Measurements from ENCODE around the gene CELSR2. TPM values are rescaled to one million over a fixed set of nuclear protein-coding genes. Genes with fewer than 3 reads are reported as not detected.

Gene CELSR2
- total RNA-seq, 1 experiment from 2014 or later = 1.2 TPM

DNA sequence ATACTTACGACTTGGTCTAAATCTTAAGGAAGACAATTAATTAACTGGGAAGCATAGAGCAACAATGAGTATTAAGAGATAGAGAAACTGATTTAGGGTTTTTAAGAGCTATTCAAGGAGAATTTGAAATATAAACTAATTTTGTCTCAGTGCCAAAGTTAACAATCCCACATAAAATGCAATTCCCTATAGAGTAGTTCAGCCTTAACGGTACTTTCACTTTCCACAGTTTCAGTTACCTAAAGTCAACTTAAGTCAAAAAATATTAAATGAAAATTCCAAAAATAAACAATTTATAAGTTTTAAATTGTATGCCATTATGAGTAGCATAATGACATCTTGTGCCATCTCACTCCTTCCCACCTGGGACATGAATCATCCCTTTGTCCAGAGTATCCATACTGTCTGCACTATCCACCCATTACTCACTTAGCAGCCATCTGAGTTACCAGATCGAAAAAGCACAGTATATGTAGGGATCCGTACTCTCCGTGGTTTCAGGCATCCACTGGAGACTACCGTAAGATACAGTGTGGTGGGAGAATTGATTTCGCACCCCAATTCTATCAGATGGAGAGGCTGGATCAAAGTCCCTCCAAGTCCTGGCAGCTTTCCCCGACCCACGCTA lies 40.4 kb upstream of the CELSR2 start:
- no peak for DNase-seq
- H3K27me3 ChIP-seq (ENCODE audit: low read length) = no peaks in the 10 kb centered on the region
- no peaks in the 10 kb centered on the region for H3K36me3 ChIP-seq (ENCODE audit: insufficient read depth, low read length)
- H3K4me3 ChIP-seq (ENCODE audit: low read length) = no peak overlapping the region
- H4K20me1 ChIP-seq (ENCODE audit: insufficient read depth, low read depth, low read length) = no peaks in the 10 kb centered on the region
- H3K9me2 ChIP-seq (replicated peaks; ENCODE audit: insufficient read depth, low read length) = no peaks in the 10 kb centered on the region
- H3K9me3 ChIP-seq (ENCODE audit: low read length) = no peaks in the 10 kb centered on the region
- peaks cover 27% of the 10 kb centered on the region for H3K4me1 ChIP-seq (ENCODE audit: low read length)
- H3K79me2 ChIP-seq (ENCODE audit: low read length) = peaks cover 2% of the 10 kb centered on the region
- no peak overlapping the region for H3K9ac ChIP-seq (ENCODE audit: low read length)
- H3K27ac ChIP-seq (ENCODE audit: low read length) = no peak overlapping the region
- H2AFZ ChIP-seq (ENCODE audit: low read length) = no peak overlapping the region
- H3K4me2 ChIP-seq (ENCODE audit: low read depth, low read length, poor library complexity, severe bottlenecking) = no peak overlapping the region

DNA sequence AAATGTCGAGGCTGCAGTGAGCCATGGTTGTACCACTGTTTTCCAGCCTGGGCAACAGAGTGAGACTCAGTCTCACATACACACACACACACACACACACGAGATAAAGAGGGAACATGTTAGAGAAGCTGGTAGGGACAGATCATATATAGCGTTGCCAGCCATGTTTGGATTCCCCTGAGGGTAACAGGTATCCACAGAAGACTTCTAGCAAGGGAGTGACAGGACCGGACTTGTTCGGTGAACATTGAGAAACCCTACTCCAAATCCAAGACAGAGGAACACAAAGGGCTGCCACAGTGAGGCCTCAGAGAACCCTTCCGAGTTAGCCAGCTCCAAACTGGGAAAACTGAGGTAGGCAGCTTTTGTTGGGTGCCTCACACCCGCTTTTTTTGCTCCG lies 39.3 kb upstream of the CELSR2 start:
- H3K4me3 ChIP-seq (ENCODE audit: low read length) = peak overlapping the region; percentile 46; the same call in 1 of the 2 replicates
- peak overlapping the region; percentile 31; the same call in 1 of the 2 replicates for H3K9ac ChIP-seq (ENCODE audit: low read length)
- H4K20me1 ChIP-seq (ENCODE audit: insufficient read depth, low read depth, low read length) = peaks cover 7% of the 10 kb centered on the region; the same call in 1 of the 2 replicates
- H3K36me3 ChIP-seq (ENCODE audit: insufficient read depth, low read length) = no peaks in the 10 kb centered on the region
- H3K4me1 ChIP-seq (ENCODE audit: low read length) = peaks cover 30% of the 10 kb centered on the region
- H3K9me2 ChIP-seq (replicated peaks; ENCODE audit: insufficient read depth, low read length) = no peaks in the 10 kb centered on the region
- no peak for DNase-seq
- H3K9me3 ChIP-seq (ENCODE audit: low read length) = no peaks in the 10 kb centered on the region
- H3K4me2 ChIP-seq (ENCODE audit: low read depth, low read length, poor library complexity, severe bottlenecking) = peak overlapping the region; percentile 59
- H3K27me3 ChIP-seq (ENCODE audit: low read length) = no peaks in the 10 kb centered on the region
- H3K79me2 ChIP-seq (ENCODE audit: low read length) = peaks cover 13% of the 10 kb centered on the region
- peak overlapping the region; percentile 76 for H2AFZ ChIP-seq (ENCODE audit: low read length)
- no peak overlapping the region for H3K27ac ChIP-seq (ENCODE audit: low read length)

DNA sequence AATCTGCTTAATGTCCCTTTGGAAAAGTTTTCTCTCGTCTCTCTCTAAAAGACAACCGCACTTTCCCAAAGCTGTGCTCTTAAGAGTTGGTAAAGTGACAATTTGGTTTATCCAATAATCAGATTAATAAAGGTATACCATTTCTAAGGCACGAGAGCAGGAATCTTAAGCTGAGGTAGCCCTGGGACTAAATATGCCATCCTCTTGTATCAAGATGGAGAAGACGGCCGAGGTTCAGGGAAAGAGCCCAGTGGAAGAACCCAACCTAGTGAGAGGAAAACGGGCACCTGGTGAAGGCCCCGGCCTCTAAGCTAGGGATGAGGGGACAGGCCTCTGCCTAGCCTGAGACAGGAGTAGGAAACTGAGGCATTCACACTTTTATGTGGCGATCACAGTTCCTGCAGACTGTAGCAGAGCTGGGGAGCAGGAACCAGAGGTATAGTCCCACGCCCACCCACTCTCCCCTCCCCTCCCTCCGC lies 36.0 kb upstream of the CELSR2 start:
- H3K79me2 ChIP-seq (ENCODE audit: low read length) = peaks cover 42% of the 10 kb centered on the region
- H3K4me2 ChIP-seq (ENCODE audit: low read depth, low read length, poor library complexity, severe bottlenecking) = peak overlapping the region; percentile 92
- no peaks in the 10 kb centered on the region for H3K9me2 ChIP-seq (replicated peaks; ENCODE audit: insufficient read depth, low read length)
- H3K9ac ChIP-seq (ENCODE audit: low read length) = peak overlapping the region; percentile 87
- peaks cover 10% of the 10 kb centered on the region; the same call in 1 of the 2 replicates for H3K36me3 ChIP-seq (ENCODE audit: insufficient read depth, low read length)
- DNase-seq = no peak
- no peak overlapping the region for H3K27ac ChIP-seq (ENCODE audit: low read length)
- H4K20me1 ChIP-seq (ENCODE audit: insufficient read depth, low read depth, low read length) = peaks cover 11% of the 10 kb centered on the region; the same call in 1 of the 2 replicates
- peaks cover 43% of the 10 kb centered on the region for H3K4me1 ChIP-seq (ENCODE audit: low read length)
- H3K9me3 ChIP-seq (ENCODE audit: low read length) = no peaks in the 10 kb centered on the region
- H3K27me3 ChIP-seq (ENCODE audit: low read length) = no peaks in the 10 kb centered on the region
- peak overlapping the region; percentile 86 for H2AFZ ChIP-seq (ENCODE audit: low read length)
- H3K4me3 ChIP-seq (ENCODE audit: low read length) = peak overlapping the region; percentile 90

DNA sequence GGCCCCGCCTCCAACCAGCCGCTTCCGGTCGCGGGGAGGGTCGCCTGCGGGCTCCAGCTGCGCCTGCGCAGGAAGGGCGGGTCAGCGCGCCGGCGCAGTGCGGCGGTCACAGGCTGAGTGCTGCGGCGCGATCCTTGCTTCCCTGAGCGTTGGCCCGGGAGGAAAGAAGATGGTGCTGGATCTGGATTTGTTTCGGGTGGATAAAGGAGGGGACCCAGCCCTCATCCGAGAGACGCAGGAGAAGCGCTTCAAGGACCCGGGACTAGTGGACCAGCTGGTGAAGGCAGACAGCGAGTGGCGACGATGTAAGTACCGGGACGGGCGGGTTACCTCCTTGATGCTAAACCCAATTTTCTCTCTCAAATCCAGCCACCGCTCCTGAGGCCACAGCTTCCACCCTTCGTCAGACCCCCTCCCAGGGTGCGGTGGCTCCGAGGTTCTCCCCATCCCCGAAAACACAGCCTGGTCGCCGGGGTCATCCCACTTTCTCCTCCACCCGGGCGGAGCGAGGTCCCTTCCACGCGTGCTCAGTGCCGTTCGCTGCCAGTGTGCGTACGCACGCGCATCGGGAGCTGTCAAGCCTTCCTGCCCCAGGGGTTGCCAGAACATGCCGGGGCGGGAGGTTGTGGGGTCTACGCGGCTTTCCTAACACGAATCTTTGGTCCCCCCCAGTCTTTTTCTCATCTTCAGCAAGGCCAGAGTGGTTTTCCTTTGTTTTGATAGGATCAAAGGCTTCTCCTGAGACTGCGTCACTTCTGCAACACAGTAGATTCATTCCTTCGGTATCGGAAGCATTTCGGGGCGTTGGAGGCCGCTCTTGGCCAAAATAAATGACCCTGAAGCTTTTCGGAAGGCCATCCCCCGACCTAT lies 35.3 kb upstream of the CELSR2 start, which contains the start of gene SARS1:
SARS1 (plus strand) TSS at position 95 of the 870 bp plus-strand sequence; CDS start at position 170, 75 bp downstream.
- Histone ChIP-seq H3K9me3 (ENCODE audit: low read length) (no peaks in the 10 kb centered on the region), H3K9ac (ENCODE audit: low read length) (peak within 1 kb of the TSS; percentile 87), H3K36me3 (ENCODE audit: insufficient read depth, low read length) (peaks cover 10% of the 10 kb centered on the region; the same call in 1 of the 2 replicates), H3K4me1 (ENCODE audit: low read length) (peaks cover 36% of the 10 kb centered on the region), H3K79me2 (ENCODE audit: low read length) (peaks cover 47% of the 10 kb centered on the region), H2AFZ (ENCODE audit: low read length) (peak within 1 kb of the TSS; percentile 91), H4K20me1 (ENCODE audit: insufficient read depth, low read depth, low read length) (peaks cover 11% of the 10 kb centered on the region; the same call in 1 of the 2 replicates), H3K27ac (ENCODE audit: low read length) (peak within 1 kb of the TSS; percentile 83), H3K9me2 (replicated peaks; ENCODE audit: insufficient read depth, low read length) (no peaks in the 10 kb centered on the region), H3K4me2 (ENCODE audit: low read depth, low read length, poor library complexity, severe bottlenecking) (peak within 1 kb of the TSS; percentile 92), H3K4me3 (ENCODE audit: low read length) (peak within 1 kb of the TSS; percentile 90), H3K27me3 (ENCODE audit: low read length) (no peaks in the 10 kb centered on the region)
- DNase-seq = peak; percentile 95

DNA sequence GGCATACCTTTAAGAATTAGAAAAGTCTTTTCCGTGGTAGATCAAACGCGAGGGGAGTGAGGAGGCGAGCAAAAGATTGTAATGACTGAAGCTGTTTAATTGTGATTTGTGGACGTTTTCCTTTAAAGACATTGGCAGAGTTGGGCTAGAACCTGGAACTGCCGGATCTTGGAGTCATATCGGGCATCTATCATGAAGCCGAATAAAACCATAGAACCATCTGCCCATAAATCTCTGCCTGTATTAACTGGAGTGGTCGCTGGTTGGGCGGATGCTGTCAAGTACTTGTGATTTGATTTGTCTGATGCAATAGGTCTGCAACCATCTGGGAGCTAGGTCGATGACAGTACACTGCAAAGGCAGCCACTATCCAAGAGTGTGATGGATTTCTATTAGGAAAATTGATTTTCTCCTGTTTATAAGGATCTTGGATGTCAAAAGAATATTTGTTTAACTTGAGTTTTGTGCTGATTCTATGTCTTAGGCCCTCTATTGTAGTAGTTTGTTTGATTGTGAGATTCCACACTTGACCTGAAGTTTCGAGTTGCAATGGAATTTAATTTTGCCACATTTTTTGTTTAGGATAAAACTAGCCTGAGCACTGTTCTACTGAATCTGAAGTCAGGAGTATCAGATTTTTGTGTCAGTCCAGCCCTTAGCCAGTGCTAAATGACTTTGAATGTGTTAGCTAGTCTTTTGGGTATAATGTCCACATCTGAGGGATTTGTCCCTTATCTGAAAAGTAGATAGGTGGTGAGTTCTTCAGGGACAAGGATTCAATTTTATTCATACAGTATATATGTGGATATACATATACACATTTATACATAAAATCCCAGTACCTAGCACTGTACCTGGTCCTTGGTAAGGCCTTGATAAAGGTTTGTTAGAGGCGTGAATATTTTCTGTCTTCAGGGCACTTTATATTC lies 34.4 kb upstream of the CELSR2 start:
- H2AFZ ChIP-seq (ENCODE audit: low read length) = no peak overlapping the region
- peaks cover 34% of the 10 kb centered on the region for H3K4me1 ChIP-seq (ENCODE audit: low read length)
- peak overlapping the region; percentile 83 for H3K27ac ChIP-seq (ENCODE audit: low read length)
- H3K4me3 ChIP-seq (ENCODE audit: low read length) = peak overlapping the region; percentile 90
- H4K20me1 ChIP-seq (ENCODE audit: insufficient read depth, low read depth, low read length) = peaks cover 11% of the 10 kb centered on the region; the same call in 1 of the 2 replicates
- no peaks in the 10 kb centered on the region for H3K27me3 ChIP-seq (ENCODE audit: low read length)
- DNase-seq = peak; percentile 73
- no peaks in the 10 kb centered on the region for H3K9me2 ChIP-seq (replicated peaks; ENCODE audit: insufficient read depth, low read length)
- H3K79me2 ChIP-seq (ENCODE audit: low read length) = peaks cover 54% of the 10 kb centered on the region
- H3K36me3 ChIP-seq (ENCODE audit: insufficient read depth, low read length) = peaks cover 10% of the 10 kb centered on the region; the same call in 1 of the 2 replicates
- peak overlapping the region; percentile 92 for H3K4me2 ChIP-seq (ENCODE audit: low read depth, low read length, poor library complexity, severe bottlenecking)
- peak overlapping the region; percentile 87 for H3K9ac ChIP-seq (ENCODE audit: low read length)
- H3K9me3 ChIP-seq (ENCODE audit: low read length) = no peaks in the 10 kb centered on the region

DNA sequence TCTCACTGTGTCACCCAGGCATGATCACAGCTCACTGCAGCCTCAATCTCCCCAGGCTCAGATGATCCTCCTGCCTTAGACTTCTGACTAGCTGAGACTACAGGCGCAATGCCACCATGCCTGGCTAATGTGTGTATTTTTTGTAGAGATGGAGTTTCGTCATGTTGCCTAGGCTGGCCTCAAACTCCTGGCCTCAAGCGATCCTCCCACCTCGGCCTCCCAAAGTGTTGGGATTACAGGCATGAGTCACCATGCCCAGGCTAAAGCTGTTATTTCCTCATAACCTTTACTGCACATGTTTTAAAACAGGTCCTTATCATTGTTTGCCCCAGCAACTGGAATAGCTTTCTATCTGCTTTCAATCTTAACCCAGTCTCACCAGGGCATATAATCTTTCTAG lies 32.7 kb upstream of the CELSR2 start:
- DNase-seq = no peak
- no peaks in the 10 kb centered on the region for H3K9me2 ChIP-seq (replicated peaks; ENCODE audit: insufficient read depth, low read length)
- H3K9me3 ChIP-seq (ENCODE audit: low read length) = no peaks in the 10 kb centered on the region
- H3K36me3 ChIP-seq (ENCODE audit: insufficient read depth, low read length) = peaks cover 10% of the 10 kb centered on the region; the same call in 1 of the 2 replicates
- H3K4me1 ChIP-seq (ENCODE audit: low read length) = peaks cover 23% of the 10 kb centered on the region
- H4K20me1 ChIP-seq (ENCODE audit: insufficient read depth, low read depth, low read length) = peaks cover 11% of the 10 kb centered on the region; the same call in 1 of the 2 replicates
- no peak overlapping the region for H2AFZ ChIP-seq (ENCODE audit: low read length)
- no peaks in the 10 kb centered on the region for H3K27me3 ChIP-seq (ENCODE audit: low read length)
- H3K9ac ChIP-seq (ENCODE audit: low read length) = no peak overlapping the region
- H3K79me2 ChIP-seq (ENCODE audit: low read length) = peaks cover 69% of the 10 kb centered on the region
- no peak overlapping the region for H3K27ac ChIP-seq (ENCODE audit: low read length)
- H3K4me2 ChIP-seq (ENCODE audit: low read depth, low read length, poor library complexity, severe bottlenecking) = no peak overlapping the region
- no peak overlapping the region for H3K4me3 ChIP-seq (ENCODE audit: low read length)

DNA sequence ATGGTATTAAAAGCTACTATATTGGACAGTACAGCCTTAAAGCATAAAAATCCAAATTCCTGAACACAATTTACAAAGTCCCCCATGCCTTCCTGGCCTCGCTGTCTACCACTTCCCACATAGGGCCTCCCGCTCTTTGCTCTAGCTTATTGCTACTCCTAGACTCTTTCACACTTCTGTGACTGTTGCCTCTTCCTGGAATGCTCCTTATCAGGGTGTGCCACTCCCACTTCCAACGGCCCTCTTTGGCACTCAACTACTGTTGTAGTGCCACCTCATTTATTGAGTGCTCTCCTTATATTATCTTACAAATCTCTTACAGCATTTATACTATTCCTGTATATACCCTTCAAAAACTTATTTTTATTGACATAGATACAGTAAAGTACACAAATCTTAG lies 30.8 kb upstream of the CELSR2 start:
- Histone ChIP-seq H4K20me1 (ENCODE audit: insufficient read depth, low read depth, low read length) (peaks cover 11% of the 10 kb centered on the region; the same call in 1 of the 2 replicates), H3K36me3 (ENCODE audit: insufficient read depth, low read length) (peaks cover 14% of the 10 kb centered on the region; the same call in 1 of the 2 replicates), H3K4me3 (ENCODE audit: low read length) (no peak overlapping the region), H3K9ac (ENCODE audit: low read length) (no peak overlapping the region), H3K27ac (ENCODE audit: low read length) (no peak overlapping the region), H3K9me2 (replicated peaks; ENCODE audit: insufficient read depth, low read length) (no peaks in the 10 kb centered on the region), H2AFZ (ENCODE audit: low read length) (no peak overlapping the region), H3K4me2 (ENCODE audit: low read depth, low read length, poor library complexity, severe bottlenecking) (no peak overlapping the region), H3K4me1 (ENCODE audit: low read length) (peaks cover 17% of the 10 kb centered on the region), H3K9me3 (ENCODE audit: low read length) (no peaks in the 10 kb centered on the region), H3K27me3 (ENCODE audit: low read length) (no peaks in the 10 kb centered on the region), H3K79me2 (ENCODE audit: low read length) (peaks cover 86% of the 10 kb centered on the region)
- no peak for DNase-seq

Measured in Karpas-422 (cell line).